T1000 (cell line): ENCODE measurements around the gene FAT3.

ENCODE experiments used
- DNase-seq: peaks from one replicate; lab custom pipeline; 2025; ENCODE audit warnings: mixed read lengths; lab: John Stamatoyannopoulos, UW

Gene FAT3

GRCh38 chr11:92224407-92225124 is at the start of gene FAT3:
Gene FAT3 (plus strand): TSS chr11:92224818. CDS start chr11:92352113, 127,295 bp downstream.
- DNase-seq: peak; percentile 31

GRCh38 chr11:92179017-92179670 is 45.5 kb upstream of the FAT3 start:
- DNase-seq: no peak

GRCh38 chr11:92180226-92180625 is 44.4 kb upstream of the FAT3 start:
- DNase-seq: no peak

GRCh38 chr11:92180664-92181251 is 43.9 kb upstream of the FAT3 start:
- DNase-seq: no peak

- DNase-seq: no peak
These were observed 33.9 kb upstream of the FAT3 start for GRCh38 chr11:92190535-92191206.

- no peak for DNase-seq
These were observed 32.5 kb upstream of the FAT3 start for GRCh38 chr11:92192141-92192540.

- no peak for DNase-seq
These were observed 26.4 kb upstream of the FAT3 start for GRCh38 chr11:92198268-92198667.

GRCh38 chr11:92199991-92200390 is 24.6 kb upstream of the FAT3 start:
- no peak for DNase-seq

- DNase-seq: no peak
These were observed 19.9 kb upstream of the FAT3 start for GRCh38 chr11:92204731-92205130.

GRCh38 chr11:92206441-92206840 is 18.2 kb upstream of the FAT3 start:
- no peak for DNase-seq

- no peak for DNase-seq
These were observed 12.9 kb upstream of the FAT3 start for GRCh38 chr11:92211576-92212167.

GRCh38 chr11:92212530-92212929 is 12.1 kb upstream of the FAT3 start:
- no peak for DNase-seq

GRCh38 chr11:92216789-92217188 is 7.8 kb upstream of the FAT3 start:
- no peak for DNase-seq

- no peak for DNase-seq
These were observed 5.1 kb upstream of the FAT3 start for GRCh38 chr11:92219476-92219875.

- no peak for DNase-seq
These were observed 1.9 kb upstream of the FAT3 start for GRCh38 chr11:92222701-92223100.

GRCh38 chr11:92224054-92224406 is 588 bp upstream of the FAT3 start:
- no peak for DNase-seq

- DNase-seq: peak; percentile 3
These were observed 528 bp downstream of the FAT3 start for GRCh38 chr11:92225125-92225567.

- DNase-seq: peak; percentile 22
These were observed 1.1 kb downstream of the FAT3 start for GRCh38 chr11:92225568-92226330.

GRCh38 chr11:92226331-92227229 is 2.0 kb downstream of the FAT3 start:
- no peak for DNase-seq

GRCh38 chr11:92227230-92227814 is 2.7 kb downstream of the FAT3 start:
- no peak for DNase-seq
